ENCODE data around the gene C3orf70. TPM values are rescaled to one million over a fixed set of nuclear protein-coding genes. Genes with fewer than 3 reads are reported as not detected.

C3orf70 gene
- total and polyA plus RNA-seq, 2 of the 8 experiments (the other 6 are each of a cell fraction or from before 2014, with no cell fraction given), result 1.7 to 2.0 TPM

DNA sequence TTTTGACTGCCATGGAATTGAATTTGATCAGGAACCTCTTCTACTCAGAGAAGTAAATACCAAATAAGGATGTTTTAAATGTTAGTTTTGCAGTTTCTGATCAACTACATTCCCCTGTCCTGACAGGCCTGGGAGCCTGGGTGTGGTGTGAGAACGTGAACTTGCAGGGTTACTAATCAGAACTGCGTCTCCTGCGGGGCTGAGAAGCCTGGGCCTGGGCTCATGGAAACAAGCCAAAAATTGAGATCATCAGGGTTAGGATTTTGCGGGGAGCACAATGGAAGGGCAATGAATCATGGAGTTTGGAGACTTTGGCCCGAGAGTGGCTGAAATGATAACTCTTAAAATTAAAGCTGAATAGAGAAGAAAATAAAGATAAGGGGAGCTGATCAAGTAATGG, 47.8 kb upstream of the C3orf70 start:
- Histone ChIP-seq H3K9me3 (ENCODE audit: insufficient read depth in 2 of 2, low read depth in 1 of 2, low read length in 1 of 2) (no peaks in the 10 kb centered on the region), H4K5ac (ENCODE audit: insufficient read length, low read depth, low read length) (no peak overlapping the region), H4K8ac (ENCODE audit: extremely low read depth, insufficient read depth, low read length) (no peak overlapping the region), H3K23ac (ENCODE audit: insufficient read length) (no peak overlapping the region), H3K14ac (ENCODE audit: insufficient read length) (no peak overlapping the region), H3K79me2 (ENCODE audit: control insufficient read depth in 1 of 2, insufficient read depth in 2 of 2, low read length in 2 of 2) (no peaks in the 10 kb centered on the region), H3K23me2 (ENCODE audit: low read depth, low read length) (no peaks in the 10 kb centered on the region), H3K18ac (ENCODE audit: extremely low read depth, low read length) (no peak overlapping the region), H2BK12ac (ENCODE audit: low read depth, low read length) (no peak overlapping the region), H2BK5ac (ENCODE audit: low read depth, low read length) (no peak overlapping the region), H3K9ac (replicated peaks in 1 of 4; ENCODE audit: extremely low read depth in 1 of 4, low read depth in 3 of 4, low read length in 3 of 4) (no peak overlapping the region; a peak in 1 of 7 replicates), H3K27me3 (replicated peaks in 1 of 4; ENCODE audit: control insufficient read depth in 3 of 4, extremely low read depth in 1 of 4, insufficient read depth in 3 of 4, low read length in 3 of 4) (no peaks in the 10 kb centered on the region), H3K27ac (ENCODE audit: low read depth, low read length) (no peak overlapping the region), H3K36me3 (ENCODE audit: control insufficient read depth in 2 of 4, insufficient read depth in 4 of 4, low read length in 3 of 4) (no peaks in the 10 kb centered on the region), H2BK20ac (ENCODE audit: low read length) (no peak overlapping the region), H3K4me1 (replicated peaks in 1 of 4; ENCODE audit: control insufficient read depth in 3 of 4, insufficient read depth in 4 of 4, low read length in 3 of 4) (no peaks in the 10 kb centered on the region), H2AK5ac (ENCODE audit: low read depth, low read length) (no peak overlapping the region), H3K4me2 (ENCODE audit: insufficient read depth in 1 of 2, low read depth in 2 of 2, low read length in 2 of 2) (no peak overlapping the region), H3K79me1 (ENCODE audit: low read depth, low read length) (no peaks in the 10 kb centered on the region), H2AFZ (ENCODE audit: low read length) (no peak overlapping the region), H3K4ac (replicated peaks; ENCODE audit: insufficient read length, low read depth, low read length) (no peak overlapping the region), H2BK15ac (ENCODE audit: low read length) (no peak overlapping the region), H4K20me1 (replicated peaks in 1 of 2; ENCODE audit: control insufficient read depth in 1 of 2, insufficient read depth in 2 of 2, low read length in 2 of 2) (no peaks in the 10 kb centered on the region), H3K4me3 (ENCODE audit: extremely low read depth in 1 of 4, insufficient read depth in 2 of 4, low read depth in 3 of 4, low read length in 4 of 4) (no peak overlapping the region), H2BK120ac (replicated peaks; ENCODE audit: low read depth, low read length) (no peak overlapping the region), H4K91ac (replicated peaks; ENCODE audit: insufficient read length, low read length) (no peak overlapping the region), H3K56ac (replicated peaks; ENCODE audit: insufficient read length, low read depth, low read length) (no peak overlapping the region)
- CTCF ChIA-PET (ENCODE audit: partially characterized antibody), result interaction anchor here (0.9 to 3.1 kb wide), 3 partner anchors 13 to 22 kb away, joined by 4 to 12 read pairs (median 4); no protein-coding TSS in a partner anchor
- DNase-seq (ENCODE audit: low read depth in 1 of 2, low spot score in 2 of 2), result no peak
- TF ChIP-seq SRF (IDR thresholded peaks at IDR 0.05; ENCODE audit: low read depth, low read length) (no peak), TBP (IDR thresholded peaks at IDR 0.05; ENCODE audit: low read depth, low read length) (no peak), GABPA (IDR thresholded peaks at IDR 0.05; ENCODE audit: borderline replicate concordance, insufficient read depth, low read length) (no peak)
- 96% methylated on average over 5 of the region's 5 CpGs; no CpG with 5 or more reads in 1 of the 2 experiments for WGBS, 2 experiments (ENCODE audit: extremely low coverage in 1 of 2, insufficient coverage in 1 of 2, insufficient read length in 1 of 2, insufficient replicate concordance in 2 of 2, low coverage in 1 of 2, low lambda C conversion rate in 2 of 2, missing lambda C conversion rate in 1 of 2)
- POLR2A ChIA-PET (ENCODE audit: partially characterized antibody), result no interaction called here
- FAIRE-seq, result no peak
